Loucy (cell line): ENCODE measurements around the gene CDH5.

Experiments
- H2AFZ ChIP-seq: fragments of 200-600 bp; sonication (generic); 2 replicates; pipeline ENCODE4 v1.6.0; 2016; ENCODE audit warnings: antibody characterized with exemption, mild to moderate bottlenecking, low read length, moderate library complexity
- H3F3A ChIP-seq: fragments of 200-600 bp; 2 replicates; pipeline ENCODE4 v1.6.0; 2016; ENCODE audit warnings: antibody characterized with exemption, low read depth, mild to moderate bottlenecking
- H3K27me3 ChIP-seq: fragments of 200-600 bp; sonication (generic); 2 replicates; pipeline ENCODE4 v1.6.1; 2014; ENCODE audit warnings: low read length, mild to moderate bottlenecking; ENCODE audit not compliant: insufficient read depth, poor library complexity, severe bottlenecking
- H3K36me3 ChIP-seq: fragments of 200-600 bp; sonication (generic); 2 replicates; pipeline ENCODE4 v1.6.1; 2016; ENCODE audit warnings: low read length; ENCODE audit not compliant: insufficient read depth
- H3K4me1 ChIP-seq: fragments of 200-600 bp; sonication (generic); 2 replicates; pipeline ENCODE4 v1.5.1; 2014; ENCODE audit warnings: low read length, mild to moderate bottlenecking; ENCODE audit not compliant: insufficient read depth, poor library complexity, severe bottlenecking
- H3K4me2 ChIP-seq: fragments of 200-600 bp; sonication (generic); 2 replicates; pipeline ENCODE4 v1.6.0; 2014; ENCODE audit warnings: antibody characterized with exemption, low read length, low read depth, mild to moderate bottlenecking; ENCODE audit not compliant: poor library complexity, severe bottlenecking
- H3K4me3 ChIP-seq: fragments of 200-600 bp; sonication (generic); 2 replicates; pipeline ENCODE4 v1.5.1; 2014; ENCODE audit warnings: low read length, mild to moderate bottlenecking, mixed read lengths; ENCODE audit not compliant: poor library complexity, severe bottlenecking
- H3K79me2 ChIP-seq: fragments of 200-600 bp; sonication (generic); 2 replicates; pipeline ENCODE4 v1.6.1; 2014; ENCODE audit warnings: low read length; ENCODE audit not compliant: insufficient read depth
- H3K9ac ChIP-seq: fragments of 200-600 bp; sonication (generic); 2 replicates; pipeline ENCODE4 v1.6.0; 2014; ENCODE audit warnings: mild to moderate bottlenecking, low read depth, low read length, moderate library complexity; ENCODE audit not compliant: poor library complexity, severe bottlenecking
- H3K9me2 ChIP-seq: fragments of 200-600 bp; sonication (generic); replicated peaks from 2 replicates; pipeline ENCODE4 v1.6.1; 2016; ENCODE audit warnings: low read depth, low read length, mixed read lengths
- H3K9me3 ChIP-seq: fragments of 200-600 bp; sonication (generic); 2 replicates; pipeline ENCODE4 v1.6.1; 2014; ENCODE audit warnings: mild to moderate bottlenecking, antibody characterized with exemption, low read length, low read depth; ENCODE audit not compliant: insufficient read depth
- H4K20me1 ChIP-seq: fragments of 200-600 bp; sonication (generic); 2 replicates; pipeline ENCODE4 v1.6.0; 2014; ENCODE audit warnings: antibody characterized with exemption, low read length, mild to moderate bottlenecking; ENCODE audit not compliant: insufficient read depth, poor library complexity, severe bottlenecking
- CTCF ChIP-seq: fragments of 200-600 bp; sonication (generic); conservative IDR thresholded peaks from 2 replicates; pipeline ENCODE4 v1.5.1; 2014; ENCODE audit warnings: mild to moderate bottlenecking, antibody characterized with exemption, low read length
- EZH2phosphoT487 ChIP-seq: fragments of 200-600 bp; IDR thresholded peaks from 2 replicates; pipeline ENCODE4 v1.6.1; 2018; ENCODE audit warnings: antibody characterized with exemption, mild to moderate bottlenecking, moderate library complexity, borderline replicate concordance

Gene CDH5

GRCh38 chr16:66423177-66423576 lies 56.7 kb downstream of the CDH5 start:
- Histone ChIP-seq H2AFZ (no peak overlapping the region), H3K4me1 (no peaks in the 10 kb centered on the region), H3K36me3 (no peaks in the 10 kb centered on the region), H3K9me3 (no peaks in the 10 kb centered on the region), H3K4me3 (no peak overlapping the region), H3K4me2 (no peak overlapping the region), H3K9me2 (no peaks in the 10 kb centered on the region), H3K27me3 (no peaks in the 10 kb centered on the region), H4K20me1 (no peaks in the 10 kb centered on the region), H3F3A (no peaks in the 10 kb centered on the region), H3K9ac (no peak overlapping the region), H3K79me2 (no peaks in the 10 kb centered on the region)
- TF ChIP-seq EZH2phosphoT487 (no peak), CTCF (no peak)

DNA sequence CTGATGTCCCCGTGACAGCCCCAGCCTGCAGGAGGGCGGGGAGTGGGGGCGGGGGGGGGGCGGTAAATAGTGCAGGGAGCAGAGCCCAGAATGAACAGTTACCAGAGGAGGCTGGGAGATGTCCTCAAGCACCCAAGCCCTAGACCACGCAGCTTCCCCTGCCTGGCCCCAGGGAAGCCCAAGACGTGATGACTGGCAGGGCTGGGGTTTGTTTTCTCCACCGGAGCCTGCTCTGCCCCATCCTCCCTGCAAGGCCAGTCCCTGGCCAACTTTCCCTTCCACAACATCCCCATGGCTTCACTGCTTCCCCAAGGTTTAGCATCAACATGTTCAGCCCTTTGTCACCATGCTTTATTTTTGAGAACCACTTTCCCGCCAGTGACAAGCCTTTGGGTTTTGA lies 59.2 kb downstream of the CDH5 start:
- no peak overlapping the region for H3K4me3 ChIP-seq
- no peak overlapping the region for H2AFZ ChIP-seq
- no peaks in the 10 kb centered on the region for H3F3A ChIP-seq
- H3K4me2 ChIP-seq = no peak overlapping the region
- H3K9ac ChIP-seq = no peak overlapping the region
- no peaks in the 10 kb centered on the region for H3K9me3 ChIP-seq
- no peaks in the 10 kb centered on the region for H3K9me2 ChIP-seq
- no peak for TF ChIP-seq EZH2phosphoT487
- TF ChIP-seq CTCF = no peak
- H3K36me3 ChIP-seq = no peaks in the 10 kb centered on the region
- H4K20me1 ChIP-seq = no peaks in the 10 kb centered on the region
- H3K4me1 ChIP-seq = no peaks in the 10 kb centered on the region
- no peaks in the 10 kb centered on the region for H3K27me3 ChIP-seq
- no peaks in the 10 kb centered on the region for H3K79me2 ChIP-seq

- H3K79me2 ChIP-seq = no peaks in the 10 kb centered on the region
- H3K9me2 ChIP-seq = no peaks in the 10 kb centered on the region
- H3K9ac ChIP-seq = no peak overlapping the region
- no peaks in the 10 kb centered on the region for H4K20me1 ChIP-seq
- H3F3A ChIP-seq = no peaks in the 10 kb centered on the region
- no peak overlapping the region for H2AFZ ChIP-seq
- no peaks in the 10 kb centered on the region for H3K27me3 ChIP-seq
- no peak overlapping the region for H3K4me2 ChIP-seq
- TF ChIP-seq CTCF = no peak
- no peak for TF ChIP-seq EZH2phosphoT487
- no peaks in the 10 kb centered on the region for H3K4me1 ChIP-seq
- no peaks in the 10 kb centered on the region for H3K36me3 ChIP-seq
- no peak overlapping the region for H3K4me3 ChIP-seq
- H3K9me3 ChIP-seq = no peaks in the 10 kb centered on the region
These were observed 59.9 kb downstream of the CDH5 start for GRCh38 chr16:66426112-66427035.
